ENCODE results near the gene PKLR.
A peak's percentile ranks its signal among the peaks of the same experiment; 100 is the strongest.

PKLR gene

DNA sequence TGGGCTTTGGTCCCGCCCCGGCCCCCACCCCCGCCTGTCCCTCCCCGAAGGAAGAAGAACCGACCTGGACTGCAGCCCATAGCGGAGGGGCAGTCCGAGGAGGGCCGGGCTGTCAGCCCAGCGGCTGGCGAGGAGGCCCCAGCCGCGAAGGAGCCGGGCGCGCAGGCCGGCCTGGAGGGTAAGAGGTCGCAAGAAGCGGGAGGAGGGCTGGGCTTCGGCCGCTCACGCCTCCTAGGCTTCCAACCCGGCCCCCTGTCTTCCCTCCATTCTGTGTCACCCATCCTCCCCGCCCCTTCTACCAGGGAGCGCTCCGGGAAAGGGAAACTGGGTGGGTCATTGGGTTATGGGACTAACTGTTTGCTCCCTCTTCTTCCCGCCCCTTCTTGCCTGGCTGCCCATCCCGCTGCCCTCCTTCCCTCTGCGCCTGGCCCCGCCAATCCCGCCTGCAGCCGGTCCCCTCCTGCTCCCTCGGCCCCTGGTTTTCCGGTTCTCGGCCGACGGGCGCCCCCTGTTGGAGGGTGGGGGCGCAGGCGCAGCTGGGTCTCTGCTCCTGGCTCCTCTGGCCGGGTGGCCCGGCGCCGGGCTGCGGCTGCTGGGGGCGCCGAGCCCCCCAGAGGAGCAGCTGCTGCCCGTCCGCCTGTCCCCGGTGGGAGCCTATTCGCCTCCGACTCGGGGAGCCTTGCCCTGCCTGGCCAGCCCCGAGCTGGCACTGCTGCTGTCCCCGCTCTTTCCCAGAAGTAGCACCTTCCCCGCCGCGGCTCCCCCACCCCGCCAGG, 21.9 kb upstream of the PKLR start:
- DNase-seq (ENCODE audit: insufficient read length, low spot score): peak; percentile 87
- 0 out of 2 replicates have a peak, but pooled peaks have one; percentile 18 for TF ChIP-seq POLR2A (IDR thresholded peaks at IDR 0.05; ENCODE audit: low read depth, low read length)
- no peak for FAIRE-seq

DNA sequence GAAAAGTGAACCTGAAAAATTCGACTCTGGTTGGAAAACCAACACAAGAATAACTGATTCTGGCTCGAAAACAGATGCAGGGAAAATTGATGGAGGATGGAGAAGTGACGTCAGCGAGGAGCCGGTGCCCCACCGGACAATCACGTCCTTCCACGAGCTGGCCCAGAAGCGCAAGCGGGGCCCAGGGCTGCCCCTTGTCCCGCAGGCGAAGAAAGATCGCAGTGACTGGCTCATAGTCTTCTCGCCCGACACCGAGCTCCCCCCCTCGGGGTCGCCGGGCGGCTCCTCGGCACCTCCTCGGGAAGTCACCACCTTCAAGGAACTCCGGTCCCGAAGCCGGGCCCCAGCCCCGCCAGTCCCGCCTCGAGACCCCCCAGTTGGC, 21.3 kb upstream of the PKLR start:
- no peak for TF ChIP-seq POLR2A (IDR thresholded peaks at IDR 0.05; ENCODE audit: low read depth, low read length)
- FAIRE-seq (no peak), DNase-seq (ENCODE audit: insufficient read length, low spot score) (no peak)

DNA sequence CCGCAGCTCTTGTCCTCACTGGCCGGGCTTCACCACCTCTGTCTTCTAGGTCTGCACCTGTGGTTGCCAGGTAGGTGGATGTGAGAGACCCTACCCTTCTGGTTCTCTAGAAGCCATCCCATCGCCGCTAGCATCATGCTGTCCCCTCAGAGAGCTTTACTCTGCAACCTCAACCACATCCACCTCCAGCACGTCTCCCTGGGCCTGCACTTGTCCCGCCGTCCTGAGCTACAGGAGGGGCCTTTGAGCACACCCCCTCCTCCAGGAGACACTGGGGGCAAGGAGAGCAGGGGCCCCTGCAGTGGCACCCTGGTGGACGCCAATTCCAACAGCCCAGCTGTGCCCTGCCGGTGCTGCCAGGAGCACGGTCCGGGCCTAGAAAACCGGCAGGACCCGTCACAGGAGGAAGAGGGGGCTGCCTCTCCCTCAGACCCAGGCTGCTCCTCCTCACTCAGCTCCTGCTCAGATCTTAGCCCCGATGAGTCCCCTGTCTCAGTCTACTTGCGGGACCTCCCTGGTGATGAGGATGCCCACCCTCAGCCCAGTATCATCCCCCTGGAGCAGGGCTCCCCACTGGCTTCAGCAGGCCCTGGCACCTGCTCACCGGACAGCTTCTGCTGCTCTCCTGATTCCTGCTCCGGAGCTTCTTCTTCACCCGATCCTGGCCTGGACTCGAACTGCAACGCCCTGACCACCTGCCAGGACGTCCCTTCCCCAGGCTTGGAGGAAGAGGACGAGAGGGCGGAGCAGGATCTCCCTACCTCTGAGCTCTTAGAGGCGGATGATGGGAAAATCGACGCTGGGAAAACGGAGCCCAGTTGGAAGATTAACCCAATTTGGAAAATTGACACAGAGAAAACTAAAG, 20.6 kb upstream of the PKLR start:
- DNase-seq (ENCODE audit: insufficient read length, low spot score): no peak
- no peak for TF ChIP-seq POLR2A (IDR thresholded peaks at IDR 0.05; ENCODE audit: low read depth, low read length)
- FAIRE-seq: no peak

DNA sequence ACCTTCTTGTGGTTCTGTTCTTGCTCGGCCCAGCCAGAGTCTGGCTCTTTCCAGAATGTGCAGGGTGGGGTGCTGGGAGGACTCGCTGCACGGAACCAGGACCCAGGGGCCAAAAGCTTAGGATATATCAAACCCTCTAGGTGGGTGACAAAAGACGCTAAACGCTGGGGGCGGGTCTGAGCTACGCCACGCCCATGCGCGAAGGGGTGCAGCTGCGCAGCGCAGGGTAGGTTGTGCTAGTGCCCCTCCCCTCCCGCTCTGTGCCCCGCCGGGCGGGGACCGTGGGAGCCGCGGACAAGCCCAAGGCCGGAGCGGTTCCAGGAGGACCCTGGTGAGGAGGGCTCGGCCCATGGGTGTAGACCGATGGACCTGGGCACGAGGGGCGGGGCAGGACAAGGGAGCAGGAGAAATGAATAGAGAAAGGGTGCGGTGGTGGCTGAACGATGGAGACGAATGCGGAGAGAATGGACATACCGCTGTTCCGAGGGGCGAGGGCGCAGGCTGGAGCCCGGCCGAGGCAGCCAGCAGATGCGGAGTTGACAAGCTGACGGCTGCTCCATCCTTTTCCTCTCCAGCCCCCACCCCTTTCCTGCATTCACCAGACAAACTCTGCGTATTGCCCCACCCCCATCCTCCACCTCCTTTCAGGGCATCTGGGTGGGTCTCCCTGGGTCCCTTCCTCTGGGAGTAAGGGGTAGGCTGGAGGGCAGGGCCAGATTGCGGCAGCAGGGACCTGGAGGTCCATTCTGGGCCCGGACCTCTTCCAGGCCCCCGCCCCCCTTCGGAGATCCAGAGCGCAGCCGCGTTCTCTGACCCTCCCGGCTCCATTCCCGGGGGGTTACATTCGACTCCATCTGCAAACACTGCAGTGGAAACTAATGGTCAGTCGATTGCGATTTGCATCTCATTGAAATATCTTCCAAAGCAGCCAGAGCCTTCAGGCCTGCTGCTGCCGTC, 19.7 kb upstream of the PKLR start, which contains the start of gene RUSC1:
TSS of gene RUSC1 (plus strand) at position 234 of the 957 bp plus-strand sequence. CDS start 880 bp downstream, outside the sequence.
- TF ChIP-seq POLR2A (IDR thresholded peaks at IDR 0.05; ENCODE audit: low read depth, low read length): peak; percentile 24; the same call in 1 of the 2 replicates
- DNase-seq (ENCODE audit: insufficient read length, low spot score): no peak
- no peak for FAIRE-seq

DNA sequence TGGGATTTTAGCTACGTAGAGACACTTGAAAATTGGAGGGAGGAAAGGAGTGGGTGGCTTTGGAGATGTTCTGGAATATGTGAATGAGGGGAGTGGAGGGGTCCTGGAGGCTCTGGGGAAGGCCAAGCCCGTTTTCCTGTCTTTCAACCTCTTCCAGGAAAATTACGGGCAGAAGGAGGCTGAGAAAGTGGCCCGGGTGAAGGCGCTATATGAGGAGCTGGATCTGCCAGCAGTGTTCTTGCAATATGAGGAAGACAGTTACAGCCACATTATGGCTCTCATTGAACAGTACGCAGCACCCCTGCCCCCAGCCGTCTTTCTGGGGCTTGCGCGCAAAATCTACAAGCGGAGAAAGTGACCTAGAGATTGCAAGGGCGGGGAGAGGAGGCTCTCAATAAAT, 19.0 kb upstream of the PKLR start:
- TF ChIP-seq POLR2A (IDR thresholded peaks at IDR 0.05; ENCODE audit: low read depth, low read length): no peak
- DNase-seq (ENCODE audit: insufficient read length, low spot score) (no peak), FAIRE-seq (no peak)

DNA sequence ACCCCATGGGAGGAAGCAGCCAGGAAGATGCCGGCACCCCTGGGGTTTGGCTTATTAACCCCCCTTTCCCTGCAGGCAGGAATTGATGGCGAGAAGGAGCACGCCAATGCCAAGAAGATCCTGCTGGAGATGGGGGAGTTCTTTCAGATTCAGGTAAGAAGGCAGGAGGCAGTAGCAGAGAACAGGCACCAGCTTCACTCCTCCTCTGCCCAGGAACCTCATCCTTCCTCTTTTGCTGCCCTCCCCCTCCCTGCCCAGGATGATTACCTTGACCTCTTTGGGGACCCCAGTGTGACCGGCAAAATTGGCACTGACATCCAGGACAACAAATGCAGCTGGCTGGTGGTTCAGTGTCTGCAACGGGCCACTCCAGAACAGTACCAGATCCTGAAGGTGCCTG, 18.3 kb upstream of the PKLR start:
- no peak for TF ChIP-seq POLR2A (IDR thresholded peaks at IDR 0.05; ENCODE audit: low read depth, low read length)
- no peak for DNase-seq (ENCODE audit: insufficient read length, low spot score)
- no peak for FAIRE-seq

DNA sequence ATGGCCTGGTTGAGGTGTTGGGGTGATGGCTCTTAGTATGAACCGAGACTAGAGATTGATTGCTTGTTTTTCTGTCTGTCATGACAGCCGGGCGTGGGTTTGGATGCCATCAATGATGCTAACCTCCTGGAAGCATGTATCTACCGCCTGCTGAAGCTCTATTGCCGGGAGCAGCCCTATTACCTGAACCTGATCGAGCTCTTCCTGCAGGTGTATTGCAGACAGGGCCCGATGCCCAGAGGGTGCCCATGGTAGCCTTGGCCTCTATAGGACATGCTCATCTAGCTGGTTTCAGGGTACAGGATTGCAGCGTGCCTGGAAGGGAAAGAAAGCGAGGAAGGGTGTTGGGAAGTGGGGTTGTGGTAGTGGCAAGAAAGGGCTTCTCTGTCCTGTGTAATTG, 16.8 kb upstream of the PKLR start:
- FAIRE-seq: no peak

DNA sequence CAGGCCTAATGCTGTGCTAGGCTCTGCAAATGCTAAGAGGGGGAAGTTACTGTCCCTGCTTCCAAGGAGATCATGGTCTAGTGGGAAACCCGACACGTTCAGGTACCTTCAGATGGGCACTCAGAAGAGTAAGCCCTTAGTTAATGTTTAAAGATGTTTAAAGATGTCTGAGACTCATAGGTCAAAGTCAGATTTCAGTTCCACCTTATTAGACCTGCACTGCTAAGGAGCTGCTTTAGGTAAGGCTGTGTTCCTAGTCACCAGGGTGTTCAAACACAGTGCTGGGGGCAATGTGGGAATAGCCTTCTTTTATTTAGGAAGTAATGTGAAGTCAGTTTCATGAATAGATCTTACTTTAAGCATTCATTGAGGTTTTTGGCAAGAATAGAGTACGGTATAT, 15.7 kb upstream of the PKLR start:
- no peak for TF ChIP-seq POLR2A (IDR thresholded peaks at IDR 0.05; ENCODE audit: low read depth, low read length)
- DNase-seq (ENCODE audit: insufficient read length, low spot score): no peak
- no peak for FAIRE-seq

More for the DNA sequence above, 16.8 kb upstream of the PKLR start:
- no peak for DNase-seq (ENCODE audit: insufficient read length, low spot score)
- no peak for TF ChIP-seq POLR2A (IDR thresholded peaks at IDR 0.05; ENCODE audit: low read depth, low read length)

DNA sequence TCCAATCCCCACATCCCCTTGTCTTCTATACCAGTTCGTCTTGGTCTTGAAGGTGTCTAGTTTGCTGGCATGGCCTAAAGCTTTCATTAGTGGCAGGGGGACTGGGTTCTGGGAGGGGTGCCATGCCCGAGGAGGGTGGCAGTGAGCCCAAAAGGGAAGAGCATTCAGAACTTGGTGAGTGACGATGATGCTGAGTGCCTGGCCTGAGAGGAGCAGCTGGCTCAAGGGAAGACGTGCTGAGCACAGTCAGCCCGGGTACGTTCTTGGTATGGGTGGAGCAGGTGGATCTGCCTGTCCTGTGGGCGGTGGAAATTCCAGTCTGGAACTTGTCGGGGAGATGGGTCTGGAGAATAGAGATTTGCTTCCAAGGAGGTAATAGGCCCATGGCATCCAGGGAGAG, 12.0 kb upstream of the PKLR start:
- no peak for DNase-seq (ENCODE audit: insufficient read length, low spot score)
- no peak for FAIRE-seq
- no peak for TF ChIP-seq POLR2A (IDR thresholded peaks at IDR 0.05; ENCODE audit: low read depth, low read length)

DNA sequence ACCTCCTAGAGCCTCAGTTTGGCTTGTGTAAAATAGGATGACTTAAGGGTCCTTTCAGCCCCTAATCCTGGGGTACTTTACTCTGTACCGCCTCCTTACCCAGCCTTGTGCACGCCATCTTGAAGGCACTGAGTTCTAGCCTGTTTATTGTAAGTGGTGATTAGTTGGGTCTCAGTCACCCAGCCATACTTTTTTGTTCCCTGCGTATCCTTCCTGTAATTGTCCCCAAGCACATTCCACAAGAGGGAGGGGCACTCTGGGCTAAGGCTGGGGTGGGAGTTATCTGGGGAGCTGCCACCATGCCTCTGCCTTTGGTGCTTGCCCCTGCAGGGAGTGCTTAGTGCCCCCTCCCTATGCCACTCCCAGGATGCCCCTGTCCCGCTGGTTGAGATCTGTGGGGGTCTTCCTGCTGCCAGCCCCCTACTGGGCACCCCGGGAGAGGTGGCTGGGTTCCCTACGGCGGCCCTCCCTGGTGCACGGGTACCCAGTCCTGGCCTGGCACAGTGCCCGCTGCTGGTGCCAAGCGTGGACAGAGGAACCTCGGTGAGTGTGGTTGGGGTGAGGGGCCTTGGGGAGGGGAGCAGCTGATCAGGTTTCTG, 8.3 kb upstream of the PKLR start:
- FAIRE-seq (no peak), DNase-seq (ENCODE audit: insufficient read length, low spot score) (no peak)
- no peak for TF ChIP-seq POLR2A (IDR thresholded peaks at IDR 0.05; ENCODE audit: low read depth, low read length)

DNA sequence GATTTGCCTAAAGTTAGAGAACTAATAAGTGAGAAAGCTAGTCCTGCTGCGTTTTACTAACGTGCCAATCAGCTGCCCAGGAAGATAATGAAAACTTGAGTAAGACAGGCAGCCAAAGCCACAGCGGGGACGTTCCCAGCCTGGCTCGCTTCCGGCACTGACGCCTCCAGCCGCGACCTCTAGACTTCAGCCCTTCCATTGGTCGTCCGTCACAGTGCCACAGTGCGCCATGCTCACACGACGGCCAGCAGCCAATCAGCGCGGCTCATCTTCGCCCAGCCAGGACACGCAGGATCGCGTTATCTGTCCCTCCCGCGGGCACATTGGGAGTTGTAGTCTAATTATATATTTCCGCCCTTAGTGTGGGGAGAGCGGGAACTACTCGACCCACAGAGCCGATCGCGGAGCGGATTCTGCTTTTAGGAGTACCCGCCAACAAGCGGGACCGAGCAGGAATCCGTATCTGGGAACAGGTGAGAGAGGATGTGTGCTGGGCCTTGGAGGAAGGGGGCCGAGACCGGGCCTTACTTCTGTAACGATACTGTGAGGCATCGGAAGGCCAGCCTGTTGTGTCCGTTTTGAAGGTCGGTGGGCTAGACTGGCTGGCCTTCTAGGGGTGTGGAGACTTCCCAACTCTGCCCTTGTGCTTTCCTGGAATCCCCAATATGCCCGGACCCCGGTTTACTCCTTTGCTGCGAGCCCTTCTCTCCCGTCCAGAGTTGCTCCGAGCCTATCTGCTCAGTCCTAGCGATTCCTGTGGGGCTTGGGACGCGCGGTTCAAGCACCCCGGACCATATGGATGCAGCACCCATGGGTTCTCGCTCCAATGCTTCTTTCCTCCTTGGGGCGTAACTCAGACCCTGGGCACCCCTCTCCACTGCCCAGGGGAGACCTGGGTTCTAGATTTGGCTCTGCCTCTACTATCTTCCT, 7.5 kb upstream of the PKLR start, which contains the start of gene FDPS:
TSS of gene FDPS (plus strand) at position 374 of the 930 bp plus-strand sequence. CDS start 924 bp downstream, outside the sequence.
- TF ChIP-seq POLR2A (IDR thresholded peaks at IDR 0.05; ENCODE audit: low read depth, low read length): peak; percentile 53
- DNase-seq (ENCODE audit: insufficient read length, low spot score) (peak; percentile 98), FAIRE-seq (peak; percentile 30)

DNA sequence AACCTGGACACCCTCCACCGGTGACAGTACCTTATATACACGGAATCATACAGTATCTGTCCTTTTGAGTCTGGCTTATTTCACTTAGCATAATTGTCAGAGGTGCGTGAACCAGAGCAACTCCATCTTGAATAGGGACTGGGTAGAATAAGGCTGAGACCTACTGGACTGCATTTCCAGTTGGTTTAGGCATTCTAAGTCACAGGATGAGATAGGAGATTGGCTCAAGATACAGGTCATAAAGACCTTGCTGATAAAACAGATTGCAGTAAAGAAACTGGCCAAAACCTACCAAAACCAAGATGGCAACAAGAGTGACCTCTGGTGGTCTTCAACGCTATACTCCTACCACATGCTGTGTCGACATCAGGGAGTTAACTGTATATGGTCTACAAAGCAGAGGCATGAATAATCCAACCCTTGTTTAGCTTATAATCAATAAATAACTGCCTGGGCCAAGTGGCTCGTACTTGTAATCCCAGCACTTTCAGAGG, 6.1 kb upstream of the PKLR start:
- FAIRE-seq (no peak), DNase-seq (ENCODE audit: insufficient read length, low spot score) (no peak)
- no peak for TF ChIP-seq POLR2A (IDR thresholded peaks at IDR 0.05; ENCODE audit: low read depth, low read length)
